OCI-LY3 (cell line): ENCODE results near the gene BAIAP3.
A peak's percentile ranks its signal among the peaks of the same experiment; 100 is the strongest.

Source experiments
- H2AFZ ChIP-seq: fragments of 200-600, 300-600 bp; shearing (Covaris generic); 2 replicates; pipeline ENCODE4 v1.6.0; 2014; ENCODE audit warnings: antibody characterized with exemption, low read depth, low read length
- H3K27ac ChIP-seq: fragments of 200-600, 300-600 bp; sonication (generic); 2 replicates; pipeline ENCODE4 v1.5.1; 2014; ENCODE audit warnings: mild to moderate bottlenecking, low read length, moderate library complexity, mixed read lengths
- H3K27me3 ChIP-seq: fragments of 200-600, 300-600 bp; sonication (generic); 2 replicates; pipeline ENCODE4 v1.6.1; 2014; ENCODE audit warnings: low read depth, low read length, mixed read lengths
- H3K36me3 ChIP-seq: fragments of 200-600, 300-600 bp; sonication (generic); replicated peaks from 2 replicates; pipeline ENCODE3; 2014; ENCODE audit warnings: low read depth, low read length, mixed read lengths
- H3K4me1 ChIP-seq: fragments of 300-600, 200-600 bp; sonication (generic); 2 replicates; pipeline ENCODE4 v1.6.1; 2014; ENCODE audit warnings: low read length, mixed read lengths
- H3K4me2 ChIP-seq: fragments of 200-600, 300-600 bp; sonication (generic); 2 replicates; pipeline ENCODE4 v1.6.1; 2014; ENCODE audit warnings: low read length, mixed read lengths
- H3K4me3 ChIP-seq: fragments of 300-600, 200-600 bp; sonication (generic); 2 replicates; pipeline ENCODE4 v1.5.1; 2014; ENCODE audit warnings: antibody characterized with exemption, mild to moderate bottlenecking, low read length, moderate library complexity
- H3K79me2 ChIP-seq: fragments of 300-600, 200-600 bp; shearing (Covaris generic); 2 replicates; pipeline ENCODE4 v1.6.1; 2014; ENCODE audit warnings: mild to moderate bottlenecking, low read length, mixed read lengths
- H3K9ac ChIP-seq: fragments of 300-600, 200-600 bp; shearing (Covaris generic); 2 replicates; pipeline ENCODE4 v1.6.0; 2014; ENCODE audit warnings: mild to moderate bottlenecking, low read length, moderate library complexity
- H3K9me3 ChIP-seq: fragments of 200-600, 300-600 bp; shearing (Covaris generic); 2 replicates; pipeline ENCODE4 v1.6.1; 2014; ENCODE audit warnings: low read length, mixed read lengths; ENCODE audit not compliant: insufficient read depth
- H4K20me1 ChIP-seq: fragments of 200-600, 300-600 bp; sonication (generic); 2 replicates; pipeline ENCODE4 v1.6.1; 2016; ENCODE audit warnings: low read length, mixed read lengths; ENCODE audit not compliant: insufficient read depth
- EZH2phosphoT487 ChIP-seq: fragments of 200-600 bp; shearing (Covaris generic); IDR thresholded peaks from 2 replicates; pipeline ENCODE4 v1.6.1; 2018; ENCODE audit warnings: antibody characterized with exemption, mixed run types, low read depth
- TF ChIP-seq, protein P1 (sequence below): fragments of 200-600, 300-600 bp; sonication (generic); IDR thresholded peaks from 2 replicates; pipeline ENCODE4 v1.5.1; 2014; ENCODE audit warnings: antibody characterized with exemption, low read length, low read depth

The BAIAP3 gene

DNA sequence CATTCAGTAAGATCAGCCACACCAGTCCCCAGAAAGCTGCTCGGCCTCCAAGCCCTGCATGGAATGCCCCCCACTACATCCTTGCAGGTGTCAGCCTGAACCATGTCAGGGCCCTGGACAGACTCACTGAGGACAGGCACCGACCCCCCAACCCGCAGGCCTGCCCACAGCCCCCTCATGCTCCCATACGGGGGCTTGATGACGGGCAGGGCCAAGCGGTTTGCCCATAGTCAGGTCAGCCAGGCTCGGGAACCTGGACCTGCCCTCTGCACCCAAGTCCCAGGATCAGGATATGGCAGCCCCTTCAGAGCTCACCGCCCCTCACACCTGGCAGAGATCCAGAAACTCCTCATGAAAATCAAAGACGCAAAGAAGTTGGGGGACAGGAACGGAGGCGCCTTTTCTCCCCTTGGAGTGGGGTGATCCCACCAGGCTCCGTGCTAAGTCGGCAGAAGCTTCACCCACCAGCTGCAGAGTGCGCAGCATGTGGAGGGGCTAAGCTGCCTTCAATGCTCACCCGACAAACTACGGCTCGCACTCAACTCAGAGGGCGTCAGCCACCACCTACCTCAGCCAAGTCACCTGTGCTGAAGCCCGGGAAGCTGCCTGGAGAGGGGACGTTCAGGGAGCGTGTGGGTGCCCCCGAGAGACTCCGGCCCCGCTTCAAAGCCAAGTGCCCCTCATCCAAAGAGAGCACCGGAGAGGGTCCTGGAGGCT lies 44.8 kb downstream of the BAIAP3 start:
- H3K27me3 ChIP-seq, result no peaks in the 10 kb centered on the region
- H3K9ac ChIP-seq, result peak overlapping the region; percentile 86
- peaks cover 14% of the 10 kb centered on the region for H3K36me3 ChIP-seq
- H3K4me2 ChIP-seq, result peak overlapping the region; percentile 93
- peaks cover 55% of the 10 kb centered on the region for H3K79me2 ChIP-seq
- H3K9me3 ChIP-seq, result no peaks in the 10 kb centered on the region
- H3K4me1 ChIP-seq, result peaks cover 17% of the 10 kb centered on the region
- H3K4me3 ChIP-seq, result peak overlapping the region; percentile 83
- peaks cover 19% of the 10 kb centered on the region for H4K20me1 ChIP-seq
- peak overlapping the region; percentile 63 for H3K27ac ChIP-seq
- H2AFZ ChIP-seq, result no peak overlapping the region
- TF ChIP-seq EZH2phosphoT487, result no peak
- TF ChIP-seq, protein P1, sequence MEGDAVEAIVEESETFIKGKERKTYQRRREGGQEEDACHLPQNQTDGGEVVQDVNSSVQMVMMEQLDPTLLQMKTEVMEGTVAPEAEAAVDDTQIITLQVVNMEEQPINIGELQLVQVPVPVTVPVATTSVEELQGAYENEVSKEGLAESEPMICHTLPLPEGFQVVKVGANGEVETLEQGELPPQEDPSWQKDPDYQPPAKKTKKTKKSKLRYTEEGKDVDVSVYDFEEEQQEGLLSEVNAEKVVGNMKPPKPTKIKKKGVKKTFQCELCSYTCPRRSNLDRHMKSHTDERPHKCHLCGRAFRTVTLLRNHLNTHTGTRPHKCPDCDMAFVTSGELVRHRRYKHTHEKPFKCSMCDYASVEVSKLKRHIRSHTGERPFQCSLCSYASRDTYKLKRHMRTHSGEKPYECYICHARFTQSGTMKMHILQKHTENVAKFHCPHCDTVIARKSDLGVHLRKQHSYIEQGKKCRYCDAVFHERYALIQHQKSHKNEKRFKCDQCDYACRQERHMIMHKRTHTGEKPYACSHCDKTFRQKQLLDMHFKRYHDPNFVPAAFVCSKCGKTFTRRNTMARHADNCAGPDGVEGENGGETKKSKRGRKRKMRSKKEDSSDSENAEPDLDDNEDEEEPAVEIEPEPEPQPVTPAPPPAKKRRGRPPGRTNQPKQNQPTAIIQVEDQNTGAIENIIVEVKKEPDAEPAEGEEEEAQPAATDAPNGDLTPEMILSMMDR, result no peak

DNA sequence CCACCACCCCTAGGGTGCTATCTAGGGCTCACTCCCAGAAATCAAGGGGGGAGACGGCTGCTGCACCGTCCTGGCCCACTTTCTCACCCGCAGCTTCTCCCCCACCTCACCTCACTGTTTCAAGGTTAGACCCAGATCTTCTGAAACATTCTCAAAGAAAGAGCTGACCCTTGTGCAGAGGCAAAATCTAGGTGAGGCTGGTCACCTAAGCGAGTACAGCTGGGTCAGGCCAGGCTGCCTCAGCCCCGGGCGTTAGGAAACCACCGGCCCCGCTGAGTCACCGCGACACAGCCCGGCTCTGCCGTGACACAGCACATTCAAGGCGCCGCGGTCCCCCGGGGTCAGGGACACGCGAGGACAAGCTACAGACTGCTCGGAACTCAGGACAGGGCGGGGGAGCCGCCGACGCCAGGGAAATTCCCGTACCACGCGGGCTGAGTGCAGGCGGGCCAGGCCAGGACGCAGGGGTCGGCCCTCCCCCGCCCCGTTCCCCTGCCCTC lies 45.4 kb downstream of the BAIAP3 start:
- H3K4me2 ChIP-seq, result peak overlapping the region; percentile 93
- TF ChIP-seq, protein P1, result no peak
- TF ChIP-seq EZH2phosphoT487, result no peak
- H2AFZ ChIP-seq, result no peak overlapping the region
- H3K27me3 ChIP-seq, result no peaks in the 10 kb centered on the region
- H3K9me3 ChIP-seq, result no peaks in the 10 kb centered on the region
- peaks cover 17% of the 10 kb centered on the region for H3K4me1 ChIP-seq
- H3K79me2 ChIP-seq, result peaks cover 55% of the 10 kb centered on the region
- peaks cover 19% of the 10 kb centered on the region for H4K20me1 ChIP-seq
- H3K36me3 ChIP-seq, result peaks cover 14% of the 10 kb centered on the region
- peak overlapping the region; percentile 83 for H3K4me3 ChIP-seq
- peak overlapping the region; percentile 86 for H3K9ac ChIP-seq
- H3K27ac ChIP-seq, result peak overlapping the region; percentile 63

GRCh38 chr16:1379304-1380076 lies 46.0 kb downstream of the BAIAP3 start:
- Histone ChIP-seq H3K4me2 (peak overlapping the region; percentile 93), H3K36me3 (peaks cover 14% of the 10 kb centered on the region), H3K9ac (peak overlapping the region; percentile 86), H3K27me3 (no peaks in the 10 kb centered on the region), H3K4me3 (peak overlapping the region; percentile 83), H4K20me1 (peaks cover 19% of the 10 kb centered on the region), H3K79me2 (peaks cover 50% of the 10 kb centered on the region), H3K27ac (peak overlapping the region; percentile 63), H3K4me1 (peaks cover 17% of the 10 kb centered on the region), H3K9me3 (no peaks in the 10 kb centered on the region), H2AFZ (no peak overlapping the region)
- no peak for TF ChIP-seq EZH2phosphoT487
- TF ChIP-seq, protein P1, result no peak

- Histone ChIP-seq H3K36me3 (peaks cover 14% of the 10 kb centered on the region), H3K9ac (peak overlapping the region; percentile 45; the same call in 1 of the 2 replicates), H3K27me3 (no peaks in the 10 kb centered on the region), H4K20me1 (peaks cover 19% of the 10 kb centered on the region), H3K79me2 (peaks cover 42% of the 10 kb centered on the region), H3K4me3 (peak overlapping the region; percentile 83), H3K27ac (no peak overlapping the region), H2AFZ (no peak overlapping the region), H3K9me3 (no peaks in the 10 kb centered on the region), H3K4me2 (peak overlapping the region; percentile 78), H3K4me1 (peaks cover 17% of the 10 kb centered on the region)
- TF ChIP-seq, protein P1, result no peak
Observed at GRCh38 chr16:1380195-1380594, 46.8 kb downstream of the BAIAP3 start.
